IPS-18c (cell line): Measurements from ENCODE around the gene VIP.
"Not testable (repeated sequence)": the region's sequence is repeated elsewhere in the genome, so short reads cannot be mapped to it uniquely, and the experiment has no call there.

Source experiments
- H3K4me3 ChIP-seq: 2 replicates; pipeline ENCODE4 v1.7.0; 2013; ENCODE audit warnings: low read depth, mild to moderate bottlenecking, low read length, moderate library complexity; ENCODE audit not compliant: insufficient read depth
- H3K9me3 ChIP-seq: one replicate; pipeline ENCODE4 v1.6.1; 2013; ENCODE audit warnings: mild to moderate bottlenecking, low read length, moderate library complexity; ENCODE audit not compliant: control insufficient read depth, insufficient read depth

VIP gene

GRCh38 chr6:152750694-152751093 lies at the start of gene VIP:
Gene VIP (plus strand): TSS chr6:152750797. CDS start chr6:152752178, 1,381 bp downstream.
- Histone ChIP-seq H3K9me3 (no peaks in the 10 kb centered on the region), H3K4me3 (no peak within 1 kb of the TSS)

GRCh38 chr6:152701081-152701862 lies 49.3 kb upstream of the VIP start:
- Histone ChIP-seq H3K4me3 (no peak overlapping the region), H3K9me3 (no peaks in the 10 kb centered on the region)

- Histone ChIP-seq H3K4me3 (no peak overlapping the region), H3K9me3 (no peaks in the 10 kb centered on the region)
Measured at GRCh38 chr6:152701863-152702401, 48.7 kb upstream of the VIP start.

GRCh38 chr6:152703750-152704149 lies 46.8 kb upstream of the VIP start:
- not testable (repeated sequence) for H3K4me3 ChIP-seq, H3K9me3 ChIP-seq

GRCh38 chr6:152705327-152705726 lies 45.3 kb upstream of the VIP start:
- H3K9me3 ChIP-seq: no peaks in the 10 kb centered on the region
- no peak overlapping the region for H3K4me3 ChIP-seq

GRCh38 chr6:152716322-152716721 lies 34.3 kb upstream of the VIP start:
- Histone ChIP-seq H3K4me3 (no peak overlapping the region), H3K9me3 (no peaks in the 10 kb centered on the region)

GRCh38 chr6:152720974-152721373 lies 29.6 kb upstream of the VIP start:
- Histone ChIP-seq H3K4me3 (no peak overlapping the region), H3K9me3 (no peaks in the 10 kb centered on the region)

GRCh38 chr6:152721956-152722355 lies 28.6 kb upstream of the VIP start:
- Histone ChIP-seq H3K4me3 (no peak overlapping the region), H3K9me3 (peaks cover 4% of the 10 kb centered on the region)

GRCh38 chr6:152723398-152723797 lies 27.2 kb upstream of the VIP start:
- Histone ChIP-seq H3K9me3 (peaks cover 4% of the 10 kb centered on the region), H3K4me3 (no peak overlapping the region)

- Histone ChIP-seq H3K4me3 (no peak overlapping the region), H3K9me3 (peaks cover 4% of the 10 kb centered on the region)
Measured at GRCh38 chr6:152726313-152726712, 24.3 kb upstream of the VIP start.

GRCh38 chr6:152727507-152727906 lies 23.1 kb upstream of the VIP start:
- Histone ChIP-seq H3K4me3 (no peak overlapping the region), H3K9me3 (peaks cover 4% of the 10 kb centered on the region)

- H3K4me3 ChIP-seq: no peak overlapping the region
Measured at GRCh38 chr6:152734630-152735029, 16.0 kb upstream of the VIP start.

GRCh38 chr6:152736687-152737273 lies 13.8 kb upstream of the VIP start:
- Histone ChIP-seq H3K4me3 (no peak overlapping the region), H3K9me3 (no peaks in the 10 kb centered on the region)

More at GRCh38 chr6:152734630-152735029, 16.0 kb upstream of the VIP start:
- no peaks in the 10 kb centered on the region for H3K9me3 ChIP-seq

- no peak overlapping the region for H3K4me3 ChIP-seq
- no peaks in the 10 kb centered on the region for H3K9me3 ChIP-seq
Measured at GRCh38 chr6:152745509-152746171, 5.0 kb upstream of the VIP start.

GRCh38 chr6:152746172-152746553 lies 4.4 kb upstream of the VIP start:
- no peaks in the 10 kb centered on the region for H3K9me3 ChIP-seq
- H3K4me3 ChIP-seq: no peak overlapping the region

- H3K9me3 ChIP-seq: no peaks in the 10 kb centered on the region
- H3K4me3 ChIP-seq: no peak overlapping the region
Measured at GRCh38 chr6:152748843-152749242, 1.8 kb upstream of the VIP start.

GRCh38 chr6:152749336-152749735 lies 1.3 kb upstream of the VIP start:
- Histone ChIP-seq H3K9me3 (no peaks in the 10 kb centered on the region), H3K4me3 (no peak overlapping the region)

GRCh38 chr6:152765331-152765730 lies 14.7 kb downstream of the VIP start:
- Histone ChIP-seq H3K4me3 (no peak overlapping the region), H3K9me3 (no peaks in the 10 kb centered on the region)
